K562 (cell line): ENCODE results near the gene PTGIR. TPM values are rescaled to one million over a fixed set of nuclear protein-coding genes. Genes with fewer than 3 reads are reported as not detected.

Source experiments
- ATAC-seq: fragments of 200-7000 bp; cut with Tn5 transposase; 3 replicates; pipeline ENCODE4 v1.9.1; 2020; ENCODE audit warnings: moderate library complexity
- BruUV-seq: library from RNA; stranded (reverse); fragments of 400-500 nt; replicated peaks from 2 replicates; lab custom pipeline; 2021; lab: Mats Ljungman, UMichigan
- CTCF ChIA-PET: fragments of 300-600 bp; formaldehyde crosslinking; extraction: SDS; loops from one replicate; lab custom pipeline; 2021; ENCODE audit warnings: low intra/inter-chr PET ratio; lab: Yijun Ruan, JAX
- POLR2A ChIA-PET: fragments of 300-600, 350-650 bp; sonication (Branson Sonifier 250); formaldehyde crosslinking; extraction: SDS; loops from one replicate; lab custom pipeline; 2021; ENCODE audit warnings: antibody characterized with exemption, inconsistent platforms; lab: Yijun Ruan, JAX
- DNase-seq, 4 experiments: peaks; one replicate each; pipeline versions ENCODE4 v3.0.0 to v3.0.0-alpha.2; 2011 to 2018; ENCODE audit warnings: low spot score in 3 of 4, mixed read lengths in 3 of 4; ENCODE audit errors: extremely low read depth in 1 of 4
- FAIRE-seq: peaks from 2 replicates; lab custom pipeline; 2011; peaks lifted over from hg19 to GRCh38; lab: Jason Lieb, UNC
- H2AFZ ChIP-seq: 2 replicates; pipeline ENCODE4 v1.6.0; 2011; ENCODE audit warnings: low read depth, low read length, control low read depth, inconsistent platforms
- H3K27ac ChIP-seq: fragments of 200-600 bp; 3 replicates; pipeline ENCODE4 v1.8.0; 2011; ENCODE audit warnings: low read depth, mild to moderate bottlenecking, control low read depth, inconsistent platforms, low read length, moderate library complexity, mixed read lengths; ENCODE audit errors: extremely low read depth
- H3K27me3 ChIP-seq, 2 experiments: fragments of 300-600 bp in 1 of 2; 2 replicates in 1 of 2; 3 replicates in 1 of 2; pipeline versions ENCODE4 v1.6.0 to v1.8.0; 2011; ENCODE audit warnings: inconsistent platforms in 2 of 2, low read length in 2 of 2, mild to moderate bottlenecking in 1 of 2, mixed read lengths in 1 of 2, moderate library complexity in 1 of 2; ENCODE audit not compliant: control insufficient read depth in 2 of 2, insufficient read depth in 2 of 2
- H3K36me3 ChIP-seq: fragments of 300-600 bp; 3 replicates; pipeline ENCODE4 v1.8.0; 2011; ENCODE audit warnings: mild to moderate bottlenecking, low read length, inconsistent platforms; ENCODE audit not compliant: control insufficient read depth, insufficient read depth
- H3K4me1 ChIP-seq, 2 experiments: fragments of 200-600 bp in 1 of 2; replicated peaks in 1 of 2; 2 replicates in 1 of 2; 3 replicates in 1 of 2; pipeline versions ENCODE4 v1.5.1 to v1.8.0; 2011; ENCODE audit warnings: inconsistent platforms in 2 of 2, low read length in 2 of 2, mild to moderate bottlenecking in 1 of 2, mixed read lengths in 1 of 2, moderate library complexity in 1 of 2; ENCODE audit not compliant: control insufficient read depth in 2 of 2, insufficient read depth in 2 of 2
- H3K4me2 ChIP-seq: 2 replicates; pipeline ENCODE4 v1.6.1; 2011; ENCODE audit warnings: low read length, control low read depth, inconsistent platforms, mixed read lengths; ENCODE audit not compliant: insufficient read depth
- H3K4me3 ChIP-seq: fragments of 200-600 bp; sonication (generic), shearing (Covaris generic); 2 replicates; pipeline ENCODE4 v1.5.1; 2016; ENCODE audit warnings: control low read depth, inconsistent platforms
- H3K79me2 ChIP-seq: fragments of 200-600 bp; 3 replicates; pipeline ENCODE4 v1.8.0; 2011; ENCODE audit warnings: low read length, inconsistent platforms; ENCODE audit not compliant: control insufficient read depth, insufficient read depth
- H3K9ac ChIP-seq, 2 experiments: 2 replicates each; pipeline versions ENCODE4 v1.6.0 to v1.6.1; 2011; ENCODE audit warnings: low read depth in 2 of 2, low read length in 2 of 2, control low read depth in 1 of 2, inconsistent platforms in 1 of 2, mild to moderate bottlenecking in 1 of 2, mixed read lengths in 1 of 2; ENCODE audit not compliant: insufficient read depth in 1 of 2
- H3K9me1 ChIP-seq: one replicate; pipeline ENCODE4 v1.6.0; 2011; ENCODE audit warnings: inconsistent platforms, mild to moderate bottlenecking, low read length, moderate library complexity; ENCODE audit not compliant: control insufficient read depth, insufficient read depth
- H3K9me3 ChIP-seq: replicated peaks from 2 replicates; pipeline ENCODE4 v1.5.1; 2011; ENCODE audit warnings: low read depth, low read length, inconsistent platforms; ENCODE audit not compliant: control insufficient read depth, insufficient read depth
- H4K20me1 ChIP-seq: replicated peaks from 2 replicates; pipeline ENCODE4 v1.6.1; 2011; ENCODE audit warnings: low read length, inconsistent platforms, mixed read lengths; ENCODE audit not compliant: control insufficient read depth, insufficient read depth
- BACH1 ChIP-seq: fragments of 200-800 bp; sonication (Bioruptor generic); IDR thresholded peaks from 2 replicates; pipeline ENCODE4 v1.6.1; 2016; ENCODE audit warnings: missing genetic modification characterization, missing compliant biosample characterization
- CBX3 ChIP-seq, 2 experiments: IDR thresholded peaks; 1 replicate in 1 of 2; 2 replicates in 1 of 2; pipeline ENCODE4 v1.6.1; 2012; ENCODE audit warnings: inconsistent platforms in 2 of 2, low read length in 2 of 2, borderline replicate concordance in 1 of 2, control low read depth in 1 of 2
- GABPB1 ChIP-seq: sonication (generic); formaldehyde crosslinking; IDR thresholded peaks from 2 replicates; pipeline ENCODE4 v1.8.0; 2022; ENCODE audit warnings: mild to moderate bottlenecking, missing genetic modification reagents
- KLF6 ChIP-seq: fragments of 250-450 bp; sonication (Bioruptor Pico); IDR thresholded peaks from 2 replicates; pipeline ENCODE4 v1.4.0; 2020; ENCODE audit warnings: mild to moderate bottlenecking, moderate library complexity, borderline replicate concordance
- RFX1 ChIP-seq: fragments of 450-650 bp; IDR thresholded peaks from 2 replicates; pipeline ENCODE4 v1.6.1; 2016; ENCODE audit warnings: mild to moderate bottlenecking, moderate library complexity
- RFX5 ChIP-seq: IDR thresholded peaks from 2 replicates; pipeline ENCODE4 v1.6.1; 2011; ENCODE audit warnings: low read depth, mild to moderate bottlenecking, improper control_type of control experiment, low read length
- TARDBP ChIP-seq: fragments of 450-650 bp; IDR thresholded peaks from 2 replicates; pipeline ENCODE4 v1.6.1; 2016
- TEAD2 ChIP-seq: fragments of 450-650 bp; IDR thresholded peaks from 2 replicates; pipeline ENCODE4 v1.6.1; 2016; ENCODE audit warnings: missing genetic modification characterization, control low read depth, missing compliant biosample characterization
- ZC3H11A ChIP-seq: IDR thresholded peaks from 2 replicates; pipeline ENCODE4 v1.6.1; 2012; ENCODE audit warnings: low read depth, low read length, improper control_type of control experiment
- ZKSCAN1 ChIP-seq: fragments of 150-350 bp; IDR thresholded peaks from 2 replicates; pipeline ENCODE4 v1.6.1; 2016; ENCODE audit warnings: low read depth, low read length
- ZKSCAN8 ChIP-seq: fragments of 200-800 bp; sonication (Bioruptor generic); IDR thresholded peaks from 2 replicates; pipeline ENCODE4 v1.6.1; 2016; ENCODE audit warnings: missing genetic modification characterization, missing compliant biosample characterization
- ZNF143 ChIP-seq: sonication (generic); formaldehyde crosslinking; IDR thresholded peaks from 2 replicates; pipeline ENCODE4 v1.9.0; 2022; ENCODE audit warnings: mild to moderate bottlenecking, missing genetic modification reagents
- ZSCAN29 ChIP-seq: fragments of 450-650 bp; IDR thresholded peaks from 2 replicates; pipeline ENCODE4 v1.6.1; 2017
- WGBS: fragments of 100-300 bp; shearing (Covaris generic); methylation state at CpG from one replicate; pipeline ENCODE4 v1.1.6; 2016; ENCODE audit warnings: low coverage, mixed read lengths; ENCODE audit not compliant: insufficient coverage; ENCODE audit errors: missing lambda C conversion rate; 5-methylcytosine and 5-hydroxymethylcytosine counted together
- in situ Hi-C: fragments of 300-500 bp; cut with MboI; formaldehyde crosslinking; loops from 4 replicates; pipeline ENCODE4 v1.15.0; 2018; ENCODE audit warnings: inconsistent platforms, mixed read lengths
- intact Hi-C: fragments of 100-400 bp; cut with micrococcal nuclease; formaldehyde crosslinking; loops from 2 replicates; pipeline ENCODE4 v1.14.2; 2022
- polyA plus RNA-seq, 8 experiments: library from polyadenylated mRNA; depleted of rRNA in 4 of 8; stranded (reverse) in 5 of 8; unstranded in 3 of 8; fragments of >200 nt; fragmentation: Nextera tagmentation in 2 of 8; fragmentation: Illumina TruSeq in 1 of 8; extraction: Ambion mirVana in 2 of 8; extraction: Trizol in 1 of 8; gene quantifications; 2 replicates each; pipeline versions ENCODE4 v1.2.1 to v1.2.3, GENCODE V29; 2011 to 2014; ENCODE audit warnings: inconsistent platforms in 1 of 8, missing spikeins in 1 of 8
- total RNA-seq, 7 experiments: library from RNA; depleted of rRNA in 6 of 7; stranded (reverse); fragments of >200 nt in 6 of 7; fragmentation: Illumina TruSeq in 2 of 7; extraction: Trizol in 2 of 7; gene quantifications; 2 replicates each; pipeline versions ENCODE4 v1.2.1 to v1.2.3, GENCODE V29; 2011 to 2021; ENCODE audit warnings: low replicate concordance in 1 of 7
- TF ChIP-seq, protein P1 (sequence below): fragments of 250-450 bp; sonication (Bioruptor Pico); IDR thresholded peaks from 2 replicates; pipeline ENCODE4 v1.5.0; 2022; ENCODE audit warnings: mild to moderate bottlenecking
- TF ChIP-seq, protein P2 (sequence below): fragments of 450-650 bp; IDR thresholded peaks from 2 replicates; pipeline ENCODE4 v1.6.1; 2016; ENCODE audit warnings: mild to moderate bottlenecking
- TF ChIP-seq, protein P3 (sequence below): IDR thresholded peaks from 2 replicates; pipeline ENCODE4 v1.6.1; 2016; ENCODE audit warnings: missing genetic modification characterization, missing compliant biosample characterization

Gene PTGIR
- total and polyA plus RNA-seq, 9 of the 15 experiments (the other 6 are each of a cell fraction or from before 2014, with no cell fraction given): 0.11 to 3.4 (median 1.1) TPM; not detected in 1

DNA sequence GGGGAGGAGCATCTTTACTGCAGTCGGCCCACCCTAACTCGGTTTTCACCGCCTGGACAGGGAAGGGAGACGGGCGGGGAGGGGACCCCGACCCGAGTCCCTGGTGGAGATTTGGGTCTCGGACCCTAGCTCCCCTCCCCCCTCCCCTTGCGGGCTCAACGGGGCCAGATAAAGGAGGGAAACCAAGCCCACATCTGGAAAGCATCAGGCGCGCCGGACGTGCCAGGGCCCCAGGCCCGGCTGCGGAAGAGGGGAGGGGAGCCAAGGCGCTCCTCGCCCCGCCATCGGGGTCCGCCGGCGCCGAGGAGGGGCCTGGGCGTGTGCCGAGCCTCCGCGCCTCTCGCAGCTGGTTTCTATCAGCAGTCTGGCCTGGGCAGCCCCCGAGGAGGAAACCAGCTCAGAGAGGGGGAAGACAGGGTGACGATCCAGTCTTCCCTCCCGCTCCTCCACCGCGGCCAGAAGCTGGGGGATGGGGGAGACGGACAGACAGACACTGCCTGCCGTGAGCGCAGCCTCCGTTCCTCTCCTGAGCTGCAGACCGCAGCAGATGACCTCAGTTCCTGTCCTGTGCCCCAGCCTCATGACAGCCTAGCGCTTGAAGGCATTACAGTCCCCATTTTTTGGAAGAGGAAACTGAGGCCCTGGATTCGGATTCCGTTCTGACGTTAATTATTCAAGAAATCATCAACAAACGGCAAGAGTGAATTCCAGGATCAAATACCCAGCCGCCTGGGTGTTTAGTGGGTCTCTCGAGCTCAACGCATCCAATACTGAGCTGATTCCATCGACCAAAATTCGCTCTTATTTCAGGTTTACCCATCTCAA is 14.7 kb upstream of the PTGIR start:
- ATAC-seq (peak; percentile 44), DNase-seq (peak; percentile 51 to 78 (median 59)), FAIRE-seq (peak; percentile 51)
- no peaks in the 10 kb centered on the region for H4K20me1 ChIP-seq
- in situ Hi-C loops: no loop called here
- 35% methylated on average over 15 of the region's 49 CpGs for WGBS
- H3K4me3 ChIP-seq: peak overlapping the region; percentile 53
- no peaks in the 10 kb centered on the region for H3K79me2 ChIP-seq
- no peaks in the 10 kb centered on the region for H3K9me1 ChIP-seq
- POLR2A ChIA-PET: interaction anchor here (0.6 to 0.7 kb wide), 6 partner anchors 8 to 120 kb away, joined by 3 to 5 read pairs (median 3); partner anchors contain the start of gene CALM3
- peak overlapping the region; percentile 44; the same call in 2 of the 3 replicates for H3K27ac ChIP-seq
- intact Hi-C loops: no loop called here
- CTCF ChIA-PET: interaction anchor here (0.6 to 0.7 kb wide), 2 partner anchors 114 to 219 kb away, joined by 3 read pairs; no protein-coding TSS in a partner anchor
- H3K9me3 ChIP-seq: no peaks in the 10 kb centered on the region
- BruUV-seq: no TSS peak
- H3K36me3 ChIP-seq: no peaks in the 10 kb centered on the region
- H3K27me3 ChIP-seq: no peaks in the 10 kb centered on the region
- peak overlapping the region; percentile 79 for H2AFZ ChIP-seq
- peak overlapping the region; percentile 90 for H3K4me2 ChIP-seq
- H3K4me1 ChIP-seq: peaks cover 18 to 43% of the 10 kb centered on the region in 2 experiments; a peak in 4 of 5 replicates
- peak overlapping the region; percentile 52 to 91; a peak in 3 of 4 replicates for H3K9ac ChIP-seq
- TF ChIP-seq, protein P1, sequence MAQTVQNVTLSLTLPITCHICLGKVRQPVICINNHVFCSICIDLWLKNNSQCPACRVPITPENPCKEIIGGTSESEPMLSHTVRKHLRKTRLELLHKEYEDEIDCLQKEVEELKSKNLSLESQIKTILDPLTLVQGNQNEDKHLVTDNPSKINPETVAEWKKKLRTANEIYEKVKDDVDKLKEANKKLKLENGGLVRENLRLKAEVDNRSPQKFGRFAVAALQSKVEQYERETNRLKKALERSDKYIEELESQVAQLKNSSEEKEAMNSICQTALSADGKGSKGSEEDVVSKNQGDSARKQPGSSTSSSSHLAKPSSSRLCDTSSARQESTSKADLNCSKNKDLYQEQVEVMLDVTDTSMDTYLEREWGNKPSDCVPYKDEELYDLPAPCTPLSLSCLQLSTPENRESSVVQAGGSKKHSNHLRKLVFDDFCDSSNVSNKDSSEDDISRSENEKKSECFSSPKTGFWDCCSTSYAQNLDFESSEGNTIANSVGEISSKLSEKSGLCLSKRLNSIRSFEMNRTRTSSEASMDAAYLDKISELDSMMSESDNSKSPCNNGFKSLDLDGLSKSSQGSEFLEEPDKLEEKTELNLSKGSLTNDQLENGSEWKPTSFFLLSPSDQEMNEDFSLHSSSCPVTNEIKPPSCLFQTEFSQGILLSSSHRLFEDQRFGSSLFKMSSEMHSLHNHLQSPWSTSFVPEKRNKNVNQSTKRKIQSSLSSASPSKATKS: no peak
- TF ChIP-seq BACH1 (tag) (no peak), ZKSCAN1 (no peak), KLF6 (CRISPR knock-in tag) (no peak), ZKSCAN8 (CRISPR knock-in tag) (no peak), RFX5 (no peak), RFX1 (no peak), TEAD2 (tag) (no peak), ZNF143 (CRISPR knock-in tag) (no peak), ZSCAN29 (no peak), TARDBP (no peak), ZC3H11A (no peak), CBX3 (IDR thresholded peaks at IDR 0.05; ENCODE audit: borderline replicate concordance in 1 of 2, low read length in 2 of 2) (peak in 1 of 2 experiments; percentile 54; a peak in 1 of 3 replicates), GABPB1 (CRISPR knock-in tag) (peak; percentile 53)
- TF ChIP-seq, protein P2, sequence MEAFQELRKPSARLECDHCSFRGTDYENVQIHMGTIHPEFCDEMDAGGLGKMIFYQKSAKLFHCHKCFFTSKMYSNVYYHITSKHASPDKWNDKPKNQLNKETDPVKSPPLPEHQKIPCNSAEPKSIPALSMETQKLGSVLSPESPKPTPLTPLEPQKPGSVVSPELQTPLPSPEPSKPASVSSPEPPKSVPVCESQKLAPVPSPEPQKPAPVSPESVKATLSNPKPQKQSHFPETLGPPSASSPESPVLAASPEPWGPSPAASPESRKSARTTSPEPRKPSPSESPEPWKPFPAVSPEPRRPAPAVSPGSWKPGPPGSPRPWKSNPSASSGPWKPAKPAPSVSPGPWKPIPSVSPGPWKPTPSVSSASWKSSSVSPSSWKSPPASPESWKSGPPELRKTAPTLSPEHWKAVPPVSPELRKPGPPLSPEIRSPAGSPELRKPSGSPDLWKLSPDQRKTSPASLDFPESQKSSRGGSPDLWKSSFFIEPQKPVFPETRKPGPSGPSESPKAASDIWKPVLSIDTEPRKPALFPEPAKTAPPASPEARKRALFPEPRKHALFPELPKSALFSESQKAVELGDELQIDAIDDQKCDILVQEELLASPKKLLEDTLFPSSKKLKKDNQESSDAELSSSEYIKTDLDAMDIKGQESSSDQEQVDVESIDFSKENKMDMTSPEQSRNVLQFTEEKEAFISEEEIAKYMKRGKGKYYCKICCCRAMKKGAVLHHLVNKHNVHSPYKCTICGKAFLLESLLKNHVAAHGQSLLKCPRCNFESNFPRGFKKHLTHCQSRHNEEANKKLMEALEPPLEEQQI: no peak
- TF ChIP-seq, protein P3, sequence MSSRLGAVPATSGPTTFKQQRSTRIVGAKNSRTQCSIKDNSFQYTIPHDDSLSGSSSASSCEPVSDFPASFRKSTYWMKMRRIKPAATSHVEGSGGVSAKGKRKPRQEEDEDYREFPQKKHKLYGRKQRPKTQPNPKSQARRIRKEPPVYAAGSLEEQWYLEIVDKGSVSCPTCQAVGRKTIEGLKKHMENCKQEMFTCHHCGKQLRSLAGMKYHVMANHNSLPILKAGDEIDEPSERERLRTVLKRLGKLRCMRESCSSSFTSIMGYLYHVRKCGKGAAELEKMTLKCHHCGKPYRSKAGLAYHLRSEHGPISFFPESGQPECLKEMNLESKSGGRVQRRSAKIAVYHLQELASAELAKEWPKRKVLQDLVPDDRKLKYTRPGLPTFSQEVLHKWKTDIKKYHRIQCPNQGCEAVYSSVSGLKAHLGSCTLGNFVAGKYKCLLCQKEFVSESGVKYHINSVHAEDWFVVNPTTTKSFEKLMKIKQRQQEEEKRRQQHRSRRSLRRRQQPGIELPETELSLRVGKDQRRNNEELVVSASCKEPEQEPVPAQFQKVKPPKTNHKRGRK: no peak
